Astrocyte (in vitro differentiated cells and primary cell): ENCODE data around the gene TNFRSF8. TPM values are rescaled to one million over a fixed set of nuclear protein-coding genes. Genes with fewer than 3 reads are reported as not detected.

Source experiments
- DNase-seq: peaks from one replicate; pipeline ENCODE4 v3.0.0-alpha.2; 2010; ENCODE audit warnings: low read depth
- FAIRE-seq: peaks from 2 replicates; lab custom pipeline; 2011; peaks lifted over from hg19 to GRCh38; lab: Jason Lieb, UNC
- H2AFZ ChIP-seq: 2 replicates; pipeline ENCODE4 v1.6.0; 2012; ENCODE audit warnings: low read depth, low read length, inconsistent platforms
- H3K27ac ChIP-seq: 2 replicates; pipeline ENCODE4 v1.5.1; 2011; ENCODE audit warnings: low read depth, low read length, inconsistent platforms
- H3K27me3 ChIP-seq: 2 replicates; pipeline ENCODE4 v1.6.0; 2011; ENCODE audit warnings: low read length, inconsistent platforms; ENCODE audit not compliant: insufficient read depth
- H3K36me3 ChIP-seq: 2 replicates; pipeline ENCODE4 v1.5.1; 2011; ENCODE audit warnings: low read length, inconsistent platforms; ENCODE audit not compliant: insufficient read depth
- H3K4me1 ChIP-seq: 2 replicates; pipeline ENCODE4 v1.5.1; 2011; ENCODE audit warnings: low read length, inconsistent platforms; ENCODE audit not compliant: insufficient read depth
- H3K4me2 ChIP-seq: 2 replicates; pipeline ENCODE4 v1.6.0; 2012; ENCODE audit warnings: low read length, inconsistent platforms
- H3K4me3 ChIP-seq: 2 replicates; pipeline ENCODE4 v1.5.1; 2011; ENCODE audit warnings: low read depth, mild to moderate bottlenecking, low read length, inconsistent platforms; ENCODE audit not compliant: insufficient read depth
- H3K79me2 ChIP-seq: 2 replicates; pipeline ENCODE4 v1.6.0; 2012; ENCODE audit warnings: mild to moderate bottlenecking, low read length, inconsistent platforms; ENCODE audit not compliant: insufficient read depth
- H3K9ac ChIP-seq: 2 replicates; pipeline ENCODE4 v1.6.0; 2012; ENCODE audit warnings: mild to moderate bottlenecking, low read length, inconsistent platforms
- H3K9me3 ChIP-seq: 2 replicates; pipeline ENCODE4 v1.5.1; 2012; ENCODE audit warnings: low read depth, mild to moderate bottlenecking, low read length, inconsistent platforms; ENCODE audit not compliant: insufficient read depth
- H4K20me1 ChIP-seq: 2 replicates; pipeline ENCODE4 v1.6.0; 2012; ENCODE audit warnings: low read length, inconsistent platforms; ENCODE audit not compliant: insufficient read depth
- H3K27ac Mint-ChIP-seq: one replicate; pipeline ENCODE4 v1.8.0; 2021; ENCODE audit warnings: mild to moderate bottlenecking, mixed read lengths; ENCODE audit not compliant: unreplicated experiment
- H3K27me3 Mint-ChIP-seq: one replicate; pipeline ENCODE4 v1.8.0; 2021; ENCODE audit warnings: low read depth, mixed read lengths; ENCODE audit not compliant: unreplicated experiment
- H3K36me3 Mint-ChIP-seq: one replicate; pipeline ENCODE4 v1.8.0; 2021; ENCODE audit warnings: low read depth, mixed read lengths; ENCODE audit not compliant: unreplicated experiment
- H3K4me1 Mint-ChIP-seq: one replicate; pipeline ENCODE4 v1.8.0; 2021; ENCODE audit warnings: low read depth, mixed read lengths; ENCODE audit not compliant: unreplicated experiment
- H3K4me3 Mint-ChIP-seq: one replicate; pipeline ENCODE4 v1.8.0; 2021; ENCODE audit warnings: mild to moderate bottlenecking, moderate library complexity, mixed read lengths; ENCODE audit not compliant: unreplicated experiment
- H3K9me3 Mint-ChIP-seq: one replicate; pipeline ENCODE4 v1.8.0; 2021; ENCODE audit warnings: mild to moderate bottlenecking, mixed read lengths; ENCODE audit not compliant: unreplicated experiment
- EZH2 ChIP-seq: IDR thresholded peaks from 2 replicates; pipeline ENCODE4 v1.6.1; 2012; ENCODE audit warnings: mild to moderate bottlenecking, low read length, inconsistent platforms; ENCODE audit not compliant: insufficient read depth
- total RNA-seq: library from RNA; stranded (reverse); gene quantifications from 2 replicates; pipeline ENCODE4 v1.2.1, GENCODE V29; 2021
- TF ChIP-seq, protein P1 (sequence below): IDR thresholded peaks from 2 replicates; pipeline ENCODE4 v1.5.1; 2011; ENCODE audit warnings: low read depth, mild to moderate bottlenecking, inconsistent platforms, low read length, moderate library complexity; ENCODE audit not compliant: insufficient read depth

Gene TNFRSF8
- total RNA-seq, 1 donor from 2014 or later: 0.16 TPM

DNA sequence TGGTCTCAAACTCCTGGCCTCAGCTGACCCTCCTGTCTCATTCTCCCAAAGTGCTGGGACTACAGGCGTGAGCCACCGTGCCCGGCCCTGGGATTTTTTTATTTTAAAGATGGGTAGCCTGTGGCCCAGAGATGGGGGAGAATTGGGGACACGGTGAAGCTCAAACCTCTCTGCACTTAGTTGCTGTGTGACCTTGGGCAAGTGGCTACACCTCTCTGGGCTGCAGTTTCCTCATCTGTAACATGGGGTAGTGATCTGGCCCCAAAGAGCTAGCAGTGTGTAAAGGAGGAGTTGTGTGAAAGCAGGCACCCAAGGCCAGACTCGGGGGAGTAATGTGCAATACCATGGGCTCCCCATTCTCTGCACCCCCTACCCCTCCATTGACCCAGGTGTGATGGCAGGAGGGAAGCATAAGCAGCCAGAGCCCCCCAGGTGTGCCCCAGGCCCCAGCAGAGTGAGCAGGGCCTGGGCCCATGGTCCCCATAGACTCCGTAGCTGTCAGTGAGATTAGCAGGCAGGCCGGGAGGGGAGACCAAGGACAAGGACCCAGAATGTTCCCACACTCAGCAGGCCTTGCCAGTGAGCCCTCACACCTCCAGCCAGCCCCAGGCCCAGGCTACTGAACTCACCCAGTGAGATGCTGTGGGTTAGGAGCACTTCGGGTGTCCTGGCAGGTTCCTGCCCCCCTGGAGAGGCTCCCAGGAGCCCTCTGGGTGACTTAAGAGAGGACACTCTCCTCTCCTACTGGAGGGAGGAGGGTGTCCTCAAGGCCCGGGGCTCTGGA, 17.9 kb downstream of the TNFRSF8 start:
- Histone ChIP-seq H4K20me1 (no peaks in the 10 kb centered on the region), H3K9me3 (peaks cover 8% of the 10 kb centered on the region), H2AFZ (no peak overlapping the region), H3K79me2 (no peaks in the 10 kb centered on the region), H3K9ac (no peak overlapping the region), H3K4me1 (no peaks in the 10 kb centered on the region), H3K4me3 (no peak overlapping the region), H3K4me2 (no peak overlapping the region), H3K27ac (no peak overlapping the region), H3K27me3 (peaks cover 21% of the 10 kb centered on the region), H3K36me3 (no peaks in the 10 kb centered on the region)
- H3K9me3 Mint-ChIP-seq: peaks cover 27% of the 10 kb centered on the region
- peaks cover 1% of the 10 kb centered on the region for H3K4me1 Mint-ChIP-seq
- no peak overlapping the region for H3K27ac Mint-ChIP-seq
- FAIRE-seq: no peak
- peaks cover 17% of the 10 kb centered on the region for H3K27me3 Mint-ChIP-seq
- peaks cover 1% of the 10 kb centered on the region for H3K36me3 Mint-ChIP-seq
- no peak for TF ChIP-seq EZH2
- TF ChIP-seq, protein P1, sequence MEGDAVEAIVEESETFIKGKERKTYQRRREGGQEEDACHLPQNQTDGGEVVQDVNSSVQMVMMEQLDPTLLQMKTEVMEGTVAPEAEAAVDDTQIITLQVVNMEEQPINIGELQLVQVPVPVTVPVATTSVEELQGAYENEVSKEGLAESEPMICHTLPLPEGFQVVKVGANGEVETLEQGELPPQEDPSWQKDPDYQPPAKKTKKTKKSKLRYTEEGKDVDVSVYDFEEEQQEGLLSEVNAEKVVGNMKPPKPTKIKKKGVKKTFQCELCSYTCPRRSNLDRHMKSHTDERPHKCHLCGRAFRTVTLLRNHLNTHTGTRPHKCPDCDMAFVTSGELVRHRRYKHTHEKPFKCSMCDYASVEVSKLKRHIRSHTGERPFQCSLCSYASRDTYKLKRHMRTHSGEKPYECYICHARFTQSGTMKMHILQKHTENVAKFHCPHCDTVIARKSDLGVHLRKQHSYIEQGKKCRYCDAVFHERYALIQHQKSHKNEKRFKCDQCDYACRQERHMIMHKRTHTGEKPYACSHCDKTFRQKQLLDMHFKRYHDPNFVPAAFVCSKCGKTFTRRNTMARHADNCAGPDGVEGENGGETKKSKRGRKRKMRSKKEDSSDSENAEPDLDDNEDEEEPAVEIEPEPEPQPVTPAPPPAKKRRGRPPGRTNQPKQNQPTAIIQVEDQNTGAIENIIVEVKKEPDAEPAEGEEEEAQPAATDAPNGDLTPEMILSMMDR: no peak
- H3K4me3 Mint-ChIP-seq: no peak overlapping the region
- DNase-seq: no peak

DNA sequence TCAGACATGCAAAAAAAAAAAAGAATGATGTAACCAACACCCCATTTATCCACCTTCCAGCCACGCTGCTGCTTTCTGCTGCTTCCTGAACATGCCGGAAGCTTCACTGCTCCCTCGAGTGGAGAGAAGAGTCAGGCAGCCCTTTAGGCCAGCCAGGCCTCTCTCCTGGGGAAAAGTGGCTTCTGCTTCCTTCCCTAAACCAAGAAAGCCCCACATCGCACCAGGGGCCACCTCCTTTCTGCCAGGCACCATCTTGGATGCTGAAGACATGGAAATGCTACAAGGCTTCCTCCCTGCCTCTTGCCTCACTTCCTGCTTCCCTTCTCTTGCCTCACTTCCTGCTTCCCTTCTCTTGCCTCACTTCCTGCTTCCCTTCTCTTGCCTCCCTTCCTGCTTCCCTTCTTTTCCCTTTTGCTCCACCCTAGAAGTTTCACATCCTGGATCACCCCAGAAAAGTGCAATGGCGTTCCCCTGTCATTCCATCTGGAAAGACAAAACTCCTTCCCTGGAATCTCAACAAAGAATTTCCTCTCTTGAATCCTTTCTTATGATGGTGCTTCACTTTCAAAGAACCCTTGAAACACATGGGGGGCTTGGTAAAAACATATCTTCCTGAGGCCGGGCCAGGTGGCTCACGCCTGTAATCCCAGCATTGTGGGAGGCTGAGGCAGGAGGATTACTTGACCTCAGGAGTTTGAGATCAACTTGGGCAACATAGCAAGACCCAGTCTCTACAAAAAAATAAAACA, 18.7 kb downstream of the TNFRSF8 start:
- Mint-ChIP-seq H3K36me3 (peaks cover 1% of the 10 kb centered on the region), H3K4me1 (peaks cover 1% of the 10 kb centered on the region), H3K9me3 (peaks cover 27% of the 10 kb centered on the region), H3K27ac (peak overlapping the region; percentile 62), H3K4me3 (no peak overlapping the region), H3K27me3 (peaks cover 17% of the 10 kb centered on the region)
- no peaks in the 10 kb centered on the region for H3K36me3 ChIP-seq
- H3K4me2 ChIP-seq: no peak overlapping the region
- TF ChIP-seq, protein P1: no peak
- no peak for TF ChIP-seq EZH2
- no peak overlapping the region for H3K4me3 ChIP-seq
- DNase-seq (no peak), FAIRE-seq (no peak)
- H3K27ac ChIP-seq: no peak overlapping the region
- H3K27me3 ChIP-seq: peaks cover 18% of the 10 kb centered on the region
- no peaks in the 10 kb centered on the region for H3K4me1 ChIP-seq
- peaks cover 8% of the 10 kb centered on the region for H3K9me3 ChIP-seq
- H3K9ac ChIP-seq: no peak overlapping the region
- no peaks in the 10 kb centered on the region for H4K20me1 ChIP-seq
- H3K79me2 ChIP-seq: no peaks in the 10 kb centered on the region
- H2AFZ ChIP-seq: peak overlapping the region; percentile 30
